Measurements from ENCODE around the gene BICDL2. TPM values are rescaled to one million over a fixed set of nuclear protein-coding genes. Genes with fewer than 3 reads are reported as not detected.

Gene BICDL2
- total RNA-seq, 1 donor from 2014 or later: 0.58 TPM

DNA sequence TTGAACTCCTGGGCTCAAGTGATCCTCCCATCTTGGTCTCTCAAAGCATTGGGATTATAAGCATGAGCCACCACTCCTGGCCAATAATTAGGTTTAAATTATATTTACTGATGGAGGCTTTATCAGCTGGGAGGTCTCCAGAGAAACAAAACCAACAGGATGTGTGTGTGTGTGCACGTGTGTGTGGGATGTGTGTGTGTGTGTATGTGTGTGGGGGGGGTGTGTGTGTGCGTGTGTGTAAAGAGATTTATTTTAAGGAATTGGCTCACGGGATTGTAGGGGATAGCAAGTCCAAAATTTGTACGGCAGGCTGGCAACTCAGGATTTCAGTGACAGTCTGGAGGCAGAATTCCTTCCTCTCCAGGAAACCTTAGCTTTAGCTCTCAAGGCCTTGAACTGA lies 14.3 kb upstream of the BICDL2 start:
- no peak for ATAC-seq
- DNase-seq (ENCODE audit: low spot score): no peak

DNA sequence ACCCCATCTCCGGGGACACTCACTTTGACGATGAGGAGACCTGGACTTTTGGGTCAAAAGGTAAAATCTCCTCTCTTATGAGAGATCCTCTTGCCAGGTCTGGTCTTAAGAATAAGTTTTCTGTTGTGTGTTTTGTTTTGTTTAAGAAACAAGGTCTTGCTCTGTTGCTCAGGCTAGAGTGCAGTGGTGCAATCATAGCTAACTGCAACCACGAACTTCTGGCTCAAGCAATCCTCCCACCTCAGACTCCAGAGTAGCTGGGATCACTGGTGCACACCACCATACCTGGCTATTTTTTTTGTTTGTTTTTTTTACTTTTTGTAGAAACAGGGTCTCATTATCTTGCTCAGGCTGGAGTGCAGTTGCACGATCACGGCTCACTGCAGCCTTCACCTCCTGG lies 13.7 kb upstream of the BICDL2 start:
- DNase-seq (ENCODE audit: low spot score): no peak
- ATAC-seq: no peak

DNA sequence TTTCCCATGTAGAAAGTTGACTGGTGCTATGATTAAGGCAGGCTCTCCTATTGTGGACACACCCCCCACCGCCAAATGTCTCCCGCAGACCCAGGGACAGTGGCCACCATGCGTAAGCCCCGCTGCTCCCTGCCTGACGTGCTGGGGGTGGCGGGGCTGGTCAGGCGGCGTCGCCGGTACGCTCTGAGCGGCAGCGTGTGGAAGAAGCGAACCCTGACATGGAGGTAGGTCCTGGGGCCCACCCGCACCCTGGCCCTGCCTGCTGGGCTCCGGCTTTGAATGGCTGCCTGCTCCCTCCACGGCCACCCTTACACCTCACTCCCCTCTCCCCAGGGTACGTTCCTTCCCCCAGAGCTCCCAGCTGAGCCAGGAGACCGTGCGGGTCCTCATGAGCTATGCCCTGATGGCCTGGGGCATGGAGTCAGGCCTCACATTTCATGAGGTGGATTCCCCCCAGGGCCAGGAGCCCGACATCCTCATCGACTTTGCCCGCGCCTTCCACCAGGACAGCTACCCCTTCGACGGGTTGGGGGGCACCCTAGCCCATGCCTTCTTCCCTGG lies 13.3 kb upstream of the BICDL2 start:
- ATAC-seq (no peak), DNase-seq (ENCODE audit: low spot score) (no peak)

DNA sequence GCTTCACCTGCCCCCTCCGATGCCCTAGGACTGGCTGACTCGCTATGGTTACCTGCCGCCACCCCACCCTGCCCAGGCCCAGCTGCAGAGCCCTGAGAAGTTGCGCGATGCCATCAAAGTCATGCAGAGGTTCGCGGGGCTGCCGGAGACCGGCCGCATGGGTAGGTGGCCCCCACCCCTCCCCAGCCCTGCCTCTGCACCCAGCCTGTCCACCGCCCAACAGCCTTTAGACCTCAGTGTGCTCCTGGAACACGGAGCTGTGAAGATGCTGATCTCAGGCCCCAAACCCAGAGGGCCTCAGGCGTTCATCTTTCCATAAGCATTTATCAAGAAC lies 10.6 kb upstream of the BICDL2 start:
- DNase-seq (ENCODE audit: low spot score) (no peak), ATAC-seq (no peak)

DNA sequence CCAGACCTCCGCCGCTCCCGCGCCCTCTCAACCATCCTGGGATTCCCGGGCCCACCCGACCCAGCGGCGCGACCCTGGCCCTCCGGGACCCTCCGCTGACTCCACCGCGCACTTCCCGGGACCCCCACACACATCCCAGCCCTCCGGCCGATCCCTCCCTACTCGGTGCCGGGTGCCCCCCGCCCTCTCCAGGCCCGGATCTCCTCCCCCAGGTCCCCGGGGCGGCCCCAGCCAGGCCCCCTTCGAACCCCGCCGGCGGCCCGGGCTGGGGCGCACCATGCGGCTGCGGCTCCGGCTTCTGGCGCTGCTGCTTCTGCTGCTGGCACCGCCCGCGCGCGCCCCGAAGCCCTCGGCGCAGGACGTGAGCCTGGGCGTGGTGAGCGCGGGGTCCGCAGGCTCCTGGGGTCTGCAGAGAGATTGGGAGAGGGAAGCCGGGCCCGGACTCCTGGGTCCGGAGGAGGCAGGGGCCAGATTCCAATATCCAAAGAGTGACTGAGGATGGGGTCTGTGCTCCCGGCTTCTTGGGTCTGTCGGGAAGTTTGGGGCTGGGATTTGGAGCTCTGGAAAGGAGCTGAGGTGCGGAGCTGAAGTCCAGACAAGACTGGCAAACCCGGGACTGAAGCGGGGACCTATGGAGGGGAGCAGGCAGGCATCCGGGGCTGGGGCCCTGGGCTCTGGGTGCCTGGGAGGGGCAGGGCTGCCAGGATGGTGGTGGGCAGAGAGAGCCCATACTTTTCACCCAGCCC lies 10.1 kb upstream of the BICDL2 start:
- peak; percentile 16 for ATAC-seq
- no peak for DNase-seq (ENCODE audit: low spot score)

DNA sequence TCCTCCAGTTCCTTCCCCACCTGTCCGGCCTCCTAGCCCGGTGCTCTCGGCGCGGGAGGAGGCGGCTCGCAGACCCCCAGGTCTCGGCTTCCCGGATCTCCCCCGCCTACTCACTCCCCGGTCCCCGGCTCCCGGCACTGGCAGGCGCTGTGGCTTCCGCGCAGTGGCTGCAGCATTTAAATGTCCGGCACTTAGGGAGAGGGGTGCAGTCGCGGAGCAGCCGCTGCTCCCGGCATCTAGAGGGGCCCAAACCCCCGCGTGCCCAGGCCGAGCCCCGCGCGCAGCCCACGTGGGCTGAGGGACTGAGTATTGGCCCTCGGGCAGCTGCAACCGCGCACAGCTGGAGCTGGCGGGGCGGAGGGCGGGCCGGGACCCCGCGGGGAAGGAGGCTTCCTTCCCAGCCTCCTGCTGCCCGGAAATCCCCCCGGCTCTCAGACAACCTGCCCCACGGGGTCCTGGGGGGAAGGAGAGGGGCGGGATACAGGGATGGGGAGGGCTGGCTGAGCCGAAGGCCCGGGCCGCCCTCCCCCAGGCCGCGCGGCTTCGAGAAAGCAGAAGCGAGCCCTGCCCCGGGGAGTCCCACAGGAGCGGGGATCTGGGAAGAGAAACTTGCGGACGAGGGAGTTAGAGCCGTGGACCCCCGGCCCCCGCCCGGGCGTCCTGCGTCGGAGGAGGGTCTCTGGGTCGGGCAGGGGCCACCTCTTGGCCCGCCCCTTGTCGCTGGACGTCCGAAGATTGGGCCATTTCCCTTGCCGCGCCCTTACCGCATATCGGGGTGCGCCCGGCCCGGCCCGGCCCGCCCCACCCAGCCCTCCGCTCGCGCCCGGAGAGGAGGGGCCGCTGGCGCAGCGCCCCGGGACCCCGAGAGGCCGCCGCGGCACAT lies 9.3 kb upstream of the BICDL2 start, which contains the start of gene MMP25:
MMP25 (plus strand) TSS at position 804 of the 883 bp plus-strand sequence. CDS start 357 bp downstream, outside the sequence.
- ATAC-seq (peak; percentile 40), DNase-seq (ENCODE audit: low spot score) (no peak)

DNA sequence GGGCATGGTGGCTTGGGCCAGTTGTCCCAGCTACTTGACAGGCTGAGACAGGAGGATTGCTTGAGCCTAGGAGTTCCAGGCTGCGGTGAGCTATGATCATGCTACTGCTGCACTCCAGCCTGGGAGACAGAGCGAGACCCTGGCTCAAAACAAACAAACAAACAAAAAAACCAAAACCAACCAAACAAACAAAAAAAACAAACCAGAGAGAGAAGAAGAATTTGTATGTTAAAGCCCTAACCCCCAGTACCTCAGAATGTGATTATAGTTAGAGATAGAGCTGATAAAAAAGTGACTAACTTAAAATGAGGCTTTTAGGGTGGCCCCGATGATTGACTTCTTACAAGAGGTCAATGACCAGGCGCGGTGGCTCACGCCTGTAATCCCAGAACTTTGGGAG lies 8.0 kb upstream of the BICDL2 start:
- ATAC-seq (no peak), DNase-seq (ENCODE audit: low spot score) (no peak)

DNA sequence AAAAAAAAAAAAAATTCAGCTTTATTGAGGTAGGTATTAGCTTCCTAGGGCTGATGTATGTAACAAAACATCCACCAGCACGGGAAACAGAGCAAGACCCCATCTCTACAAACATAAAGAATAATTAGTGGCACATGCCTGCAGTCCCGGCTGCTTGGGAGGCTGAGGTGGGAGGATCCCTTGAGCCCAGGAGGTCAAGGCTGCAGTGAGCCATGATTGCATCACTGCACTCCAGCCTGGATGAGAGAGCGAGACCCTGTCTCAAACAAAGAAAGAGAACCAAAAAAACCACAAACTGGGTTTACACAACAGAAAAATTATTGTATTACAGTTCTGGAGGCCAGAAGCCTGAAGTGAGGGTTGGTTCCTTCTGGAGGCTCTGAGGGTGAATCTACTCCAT lies 5.6 kb upstream of the BICDL2 start:
- DNase-seq (ENCODE audit: low spot score) (no peak), ATAC-seq (no peak)

DNA sequence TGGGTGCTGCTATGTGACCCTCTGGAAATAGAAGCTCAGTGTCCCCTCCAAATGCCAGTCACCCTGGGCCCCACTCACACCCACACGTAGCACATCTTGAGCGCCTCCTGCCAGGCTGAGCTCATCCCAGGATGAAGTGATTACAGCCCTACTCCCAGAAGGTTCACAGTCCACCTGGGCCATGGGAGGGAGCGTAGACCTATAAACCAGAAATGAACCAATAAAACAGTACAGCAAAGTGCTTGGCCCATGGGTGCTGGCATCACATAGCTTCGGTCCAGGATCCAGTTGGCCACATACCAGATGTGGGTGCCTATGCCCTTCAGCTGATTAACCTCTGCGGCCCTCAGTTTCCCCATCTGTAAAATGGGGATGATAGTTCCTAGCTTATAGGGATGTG lies 2.2 kb upstream of the BICDL2 start:
- DNase-seq (ENCODE audit: low spot score) (no peak), ATAC-seq (no peak)

DNA sequence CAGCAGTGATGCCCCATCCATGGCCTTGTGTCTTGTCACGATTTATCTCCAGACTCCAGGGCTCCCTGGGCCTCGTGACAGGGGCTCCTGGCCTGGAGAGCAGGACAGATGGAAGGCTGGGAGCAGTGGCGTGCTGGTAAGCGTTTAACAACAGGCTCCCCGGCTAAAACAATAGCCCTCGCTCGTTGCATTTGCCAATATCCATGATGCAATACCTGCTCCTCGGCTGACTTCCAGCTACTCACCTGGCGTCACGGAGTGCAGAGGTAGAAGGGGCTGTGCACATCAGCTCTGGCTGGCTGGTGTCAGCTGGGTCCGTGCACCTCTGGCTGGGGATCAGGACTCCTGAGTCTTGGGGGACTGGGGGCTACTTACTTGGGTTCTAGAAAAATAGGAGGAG lies 1.5 kb upstream of the BICDL2 start:
- ATAC-seq: peak; percentile 70
- no peak for DNase-seq (ENCODE audit: low spot score)

DNA sequence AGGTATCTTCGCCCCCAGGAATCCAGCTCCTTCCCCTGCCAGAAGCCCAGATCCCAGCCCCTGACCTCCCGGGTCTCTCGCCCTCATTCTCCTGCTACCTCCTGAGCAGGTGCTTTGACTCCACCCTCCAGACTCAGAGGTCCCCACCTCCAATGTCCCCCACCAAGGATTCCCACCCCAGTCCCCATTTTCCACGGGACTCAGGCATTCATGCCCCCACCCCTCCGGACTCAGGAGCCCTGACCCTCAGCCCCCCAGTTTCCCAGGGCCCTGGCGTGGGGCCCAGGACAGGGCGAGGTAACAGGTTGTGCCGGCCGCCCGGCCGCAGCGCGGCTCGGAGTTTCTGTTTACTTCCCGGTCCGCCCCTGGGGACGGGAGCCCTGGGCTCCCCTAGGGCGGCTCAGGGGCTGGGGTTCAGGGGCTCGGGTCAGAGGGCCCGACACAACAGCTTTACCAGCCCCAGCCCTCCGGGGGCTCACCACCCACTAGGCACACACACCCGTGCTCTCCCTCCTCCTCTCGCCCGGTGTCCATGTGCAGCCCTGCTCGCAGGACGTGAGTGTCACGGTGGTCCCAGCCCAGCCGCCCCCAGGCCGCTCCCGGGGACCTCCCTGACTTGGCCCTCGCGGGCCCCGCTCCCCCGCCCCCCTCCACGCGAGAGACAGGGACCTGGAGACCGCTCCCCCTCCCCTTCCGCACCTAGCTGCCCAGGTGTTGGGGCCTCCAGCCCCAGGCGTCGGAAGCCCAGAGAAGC lies 595 bp downstream of the BICDL2 start:
- no peak for DNase-seq (ENCODE audit: low spot score)
- no peak for ATAC-seq

DNA sequence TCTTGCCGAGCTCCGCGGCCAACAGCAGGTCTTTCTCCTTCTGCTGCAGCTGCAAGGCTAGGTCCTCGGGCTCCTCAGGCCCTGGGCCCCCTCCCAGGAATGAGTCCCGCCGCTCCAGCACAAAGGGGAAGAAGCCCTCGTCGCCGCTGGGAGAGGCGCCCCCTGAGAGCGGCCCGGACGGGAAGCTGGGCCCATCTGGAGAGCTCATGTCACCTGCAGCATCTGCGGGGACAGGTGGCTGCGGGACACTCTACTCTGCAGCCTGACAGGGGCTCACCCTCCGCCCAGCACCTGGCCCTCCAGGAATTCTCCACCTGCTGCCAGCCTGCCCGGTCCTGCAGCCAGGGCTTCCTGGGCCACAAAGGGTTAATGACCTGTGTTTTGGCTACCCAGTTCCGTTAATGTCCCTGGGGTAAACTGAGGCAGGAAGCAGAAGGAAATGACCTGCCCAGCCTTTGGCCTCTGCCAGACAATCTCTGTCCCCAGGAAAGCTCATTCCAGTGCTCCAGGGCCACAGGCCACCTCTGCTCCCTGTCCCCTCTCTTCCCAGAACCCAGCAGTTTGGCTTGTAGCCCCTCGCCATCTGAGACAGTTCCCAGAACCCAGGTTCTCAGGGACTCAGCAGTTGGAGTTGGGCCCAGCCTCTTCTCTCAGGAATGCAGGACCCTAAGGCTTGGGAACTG lies 1.3 kb downstream of the BICDL2 start:
- no peak for DNase-seq (ENCODE audit: low spot score)
- ATAC-seq: no peak

DNA sequence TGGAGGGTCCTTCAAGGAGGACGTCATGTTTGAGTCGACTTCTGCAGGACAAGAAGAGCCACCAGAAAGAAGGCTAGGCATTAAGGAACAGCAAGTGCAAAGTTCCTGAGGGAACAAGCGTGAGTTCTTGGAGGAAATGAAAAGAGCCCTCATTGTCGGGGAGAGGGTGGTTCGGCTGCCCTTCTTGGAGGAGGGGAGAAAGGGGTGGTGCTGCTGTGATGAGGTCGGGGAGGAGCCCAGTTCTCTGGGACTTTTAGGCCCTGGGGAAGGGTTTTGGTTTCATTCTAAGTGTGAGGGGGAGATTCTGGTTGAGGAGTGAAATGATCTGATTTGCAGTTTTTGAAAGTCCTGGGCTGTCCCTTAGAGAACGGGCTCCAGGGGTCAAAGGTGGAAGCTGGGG lies 4.1 kb downstream of the BICDL2 start:
- DNase-seq (ENCODE audit: low spot score): no peak
- ATAC-seq: no peak

DNA sequence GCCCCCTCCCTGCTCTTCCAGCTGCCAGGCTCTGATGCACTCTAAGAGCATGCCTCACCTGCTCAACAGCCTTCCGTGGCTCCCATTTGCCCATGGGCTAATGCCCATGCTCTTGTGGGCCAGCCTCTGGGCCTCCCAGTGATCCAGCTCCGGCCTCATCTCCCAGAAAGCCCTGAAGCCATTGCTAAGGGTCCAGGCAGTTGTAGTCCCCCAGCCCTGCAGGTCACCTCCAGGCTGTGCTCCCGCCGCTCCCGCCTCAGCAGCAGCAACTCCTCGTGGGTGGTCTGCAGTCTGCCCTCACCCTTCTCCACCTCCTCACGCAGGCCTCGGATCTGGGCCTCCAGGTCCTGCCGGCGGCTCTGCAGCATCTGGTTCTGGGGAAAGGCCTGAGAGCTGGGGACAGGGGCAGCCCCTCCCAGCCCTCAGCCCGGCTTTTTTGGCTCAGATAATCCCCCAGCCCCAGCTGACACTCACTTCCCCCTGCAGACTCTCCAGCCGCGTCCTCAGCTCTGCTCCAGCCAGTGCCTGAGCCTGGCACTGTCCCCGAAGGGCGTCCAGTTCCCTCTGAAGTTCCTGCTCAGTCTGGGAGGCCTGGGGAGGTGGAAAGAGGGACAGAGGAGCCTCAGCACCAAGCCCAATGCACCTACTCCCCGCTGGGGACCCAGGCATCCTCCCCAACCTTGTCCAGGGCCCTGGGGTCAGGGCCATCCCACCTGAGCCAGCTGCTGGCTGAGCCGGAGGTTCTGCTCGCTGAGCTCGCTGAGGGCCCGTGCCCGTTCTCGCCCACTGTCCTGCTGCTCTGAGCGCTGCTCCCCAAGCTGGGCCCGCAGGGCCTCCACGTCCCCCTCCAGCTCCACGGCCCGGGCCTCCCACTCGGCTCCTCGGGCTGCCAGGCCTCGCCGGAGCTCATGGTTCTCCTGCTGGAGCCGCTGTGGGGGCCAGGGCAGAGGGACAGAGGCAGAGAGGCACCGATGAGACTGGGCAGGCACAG lies 6.2 kb downstream of the BICDL2 start:
- DNase-seq (ENCODE audit: low spot score): no peak
- ATAC-seq: no peak

DNA sequence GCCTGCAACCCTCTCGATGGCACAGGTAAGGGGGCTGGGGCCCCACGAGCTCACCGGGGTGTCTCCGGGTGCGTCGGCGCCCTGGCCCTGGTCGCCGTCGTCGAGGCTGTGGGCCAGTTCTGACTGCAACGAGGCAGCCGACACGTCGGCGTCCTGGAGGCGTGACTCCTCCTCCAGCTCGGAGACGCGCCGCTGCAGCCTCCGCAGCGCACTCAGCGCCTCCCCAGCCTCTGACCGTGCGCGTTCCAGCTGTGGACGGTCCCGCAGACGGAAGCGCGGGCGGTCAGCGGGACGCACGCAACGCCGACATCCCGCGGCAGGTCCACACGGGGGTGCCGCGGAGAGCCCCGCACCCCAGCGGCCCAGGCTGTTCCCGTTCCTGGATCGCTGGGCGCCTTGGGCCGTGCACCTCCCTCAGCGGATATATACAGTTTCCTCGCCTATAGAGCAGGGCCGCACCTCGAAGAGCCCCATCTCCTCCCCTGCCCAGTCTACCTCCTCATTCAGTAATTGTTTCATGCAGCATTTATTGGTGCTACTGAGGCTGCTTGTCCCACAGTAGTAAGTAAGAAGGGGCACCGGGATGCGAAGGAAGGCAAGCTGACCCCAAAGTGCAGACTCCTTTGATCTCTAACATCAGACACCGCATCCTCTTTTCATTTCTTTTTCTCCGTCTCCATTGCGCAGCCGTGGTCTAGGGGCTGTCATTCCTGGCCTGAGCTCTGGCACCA lies 7.1 kb downstream of the BICDL2 start:
- DNase-seq (ENCODE audit: low spot score) (no peak), ATAC-seq (no peak)

DNA sequence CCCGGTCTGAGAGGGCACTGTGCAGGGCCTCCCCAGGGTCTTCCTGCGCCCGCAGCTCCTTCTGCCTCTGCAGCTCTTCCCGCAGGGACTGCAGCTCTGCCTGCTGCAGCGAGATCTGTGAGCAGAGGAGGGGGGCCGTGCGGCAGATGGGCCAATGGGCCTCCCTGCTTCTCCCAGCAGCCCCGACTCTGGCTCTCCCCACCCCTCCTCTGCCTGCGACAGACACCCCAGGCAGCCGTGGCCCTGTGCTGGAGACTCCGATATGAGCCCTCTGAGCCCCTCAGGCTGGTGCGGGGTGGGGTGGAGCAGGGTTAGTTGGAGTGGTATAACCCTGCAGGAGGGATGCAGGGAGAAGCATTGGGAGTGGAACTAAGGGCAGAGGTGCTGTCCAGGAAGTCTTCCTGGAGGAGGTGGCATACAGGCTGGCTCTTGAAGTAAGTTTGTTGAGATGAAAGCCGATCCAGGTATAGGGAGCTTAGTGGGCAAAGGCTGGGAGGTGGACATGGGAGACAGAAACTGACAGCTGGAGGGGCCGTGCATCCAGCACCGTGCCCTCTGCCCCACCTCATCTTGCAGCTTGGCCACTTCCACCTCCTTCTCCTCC lies 7.9 kb downstream of the BICDL2 start:
- ATAC-seq: no peak
- no peak for DNase-seq (ENCODE audit: low spot score)

DNA sequence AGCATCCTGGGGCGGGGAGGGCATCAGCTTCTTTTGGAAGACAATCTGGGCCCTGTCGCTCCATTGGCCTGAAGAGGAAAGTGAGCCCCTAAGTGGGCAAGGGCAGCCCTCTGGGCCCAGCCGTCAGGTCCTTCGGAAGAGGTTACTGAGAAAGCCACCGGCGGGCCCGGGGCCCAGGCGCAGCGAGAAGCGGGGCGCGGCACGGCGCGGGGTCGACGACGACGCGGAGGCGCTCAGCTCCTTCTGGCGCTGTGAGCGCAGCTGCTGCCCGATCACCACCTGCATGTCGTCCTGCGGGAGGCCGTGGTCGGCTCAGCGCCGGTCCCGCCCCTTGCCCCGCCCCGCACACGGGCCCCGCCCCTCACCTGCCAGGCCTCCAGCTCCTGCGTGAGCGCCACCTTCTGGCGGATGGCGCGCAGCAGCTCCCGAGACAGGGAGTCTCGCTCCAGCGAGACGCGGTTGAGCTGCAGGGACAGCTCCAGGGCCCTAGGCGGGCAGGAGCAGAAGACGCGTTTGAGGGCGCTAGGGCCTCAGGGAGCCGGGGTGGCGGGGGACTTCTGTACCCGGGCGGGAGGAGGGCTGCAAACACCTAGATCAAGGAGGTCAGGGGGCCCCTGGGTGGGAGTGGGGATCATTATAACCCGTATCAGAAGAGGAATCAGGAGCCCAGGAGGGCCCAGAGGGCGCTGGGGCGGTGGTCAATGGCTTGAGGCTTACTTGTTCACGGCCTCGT lies 8.6 kb downstream of the BICDL2 start:
- peak; percentile 88 for DNase-seq (ENCODE audit: low spot score)
- ATAC-seq: peak; percentile 80

DNA sequence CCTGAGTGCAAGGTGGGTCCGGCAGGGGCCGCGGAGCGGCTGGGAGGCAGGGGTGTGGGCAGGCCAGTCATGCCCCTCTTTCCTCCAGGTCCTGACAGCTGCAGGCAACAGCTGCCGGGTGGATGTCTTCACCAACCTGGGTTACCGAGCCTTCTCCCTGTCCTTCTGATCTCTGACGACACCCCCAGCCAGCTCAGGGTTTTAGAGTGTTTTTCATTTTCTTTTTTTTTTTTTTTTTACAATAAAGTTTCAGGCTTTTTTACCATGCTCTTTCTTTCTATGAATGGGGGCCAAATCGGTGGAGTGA lies 9.3 kb downstream of the BICDL2 start:
- no peak for DNase-seq (ENCODE audit: low spot score)

More for the DNA sequence above, 9.3 kb downstream of the BICDL2 start:
- ATAC-seq: no peak
